ENCODE data around the gene ATP5MK.

The ATP5MK gene

DNA sequence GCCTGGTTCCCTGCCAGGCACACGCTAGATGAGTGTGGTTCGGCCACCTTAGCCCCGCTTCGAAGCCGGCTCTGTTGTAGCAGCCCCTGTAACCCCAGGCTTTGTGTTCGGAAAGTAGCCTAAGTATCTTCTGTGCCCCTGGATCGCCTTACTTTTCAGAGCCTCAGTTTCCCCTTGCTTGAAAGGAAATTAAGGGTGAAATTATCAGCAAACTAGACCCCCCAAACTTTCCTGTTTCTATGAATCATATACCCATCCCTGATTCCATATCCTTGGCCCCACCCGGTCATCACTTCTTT lies 463 bp upstream of the ATP5MK start:
- H3K4me1 ChIP-seq (ENCODE audit: control insufficient read depth, insufficient read depth, low read length), result peaks cover 6% of the 10 kb centered on the region
- no peak for TF ChIP-seq ZNF514 (tag by site-specific recombination; IDR thresholded peaks at IDR 0.05)
- TF ChIP-seq, protein P1, sequence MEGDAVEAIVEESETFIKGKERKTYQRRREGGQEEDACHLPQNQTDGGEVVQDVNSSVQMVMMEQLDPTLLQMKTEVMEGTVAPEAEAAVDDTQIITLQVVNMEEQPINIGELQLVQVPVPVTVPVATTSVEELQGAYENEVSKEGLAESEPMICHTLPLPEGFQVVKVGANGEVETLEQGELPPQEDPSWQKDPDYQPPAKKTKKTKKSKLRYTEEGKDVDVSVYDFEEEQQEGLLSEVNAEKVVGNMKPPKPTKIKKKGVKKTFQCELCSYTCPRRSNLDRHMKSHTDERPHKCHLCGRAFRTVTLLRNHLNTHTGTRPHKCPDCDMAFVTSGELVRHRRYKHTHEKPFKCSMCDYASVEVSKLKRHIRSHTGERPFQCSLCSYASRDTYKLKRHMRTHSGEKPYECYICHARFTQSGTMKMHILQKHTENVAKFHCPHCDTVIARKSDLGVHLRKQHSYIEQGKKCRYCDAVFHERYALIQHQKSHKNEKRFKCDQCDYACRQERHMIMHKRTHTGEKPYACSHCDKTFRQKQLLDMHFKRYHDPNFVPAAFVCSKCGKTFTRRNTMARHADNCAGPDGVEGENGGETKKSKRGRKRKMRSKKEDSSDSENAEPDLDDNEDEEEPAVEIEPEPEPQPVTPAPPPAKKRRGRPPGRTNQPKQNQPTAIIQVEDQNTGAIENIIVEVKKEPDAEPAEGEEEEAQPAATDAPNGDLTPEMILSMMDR (tag by site-specific recombination; IDR thresholded peaks at IDR 0.05), result 0 out of 2 replicates have a peak, but pooled peaks have one; percentile 7
- TF ChIP-seq, protein P2, sequence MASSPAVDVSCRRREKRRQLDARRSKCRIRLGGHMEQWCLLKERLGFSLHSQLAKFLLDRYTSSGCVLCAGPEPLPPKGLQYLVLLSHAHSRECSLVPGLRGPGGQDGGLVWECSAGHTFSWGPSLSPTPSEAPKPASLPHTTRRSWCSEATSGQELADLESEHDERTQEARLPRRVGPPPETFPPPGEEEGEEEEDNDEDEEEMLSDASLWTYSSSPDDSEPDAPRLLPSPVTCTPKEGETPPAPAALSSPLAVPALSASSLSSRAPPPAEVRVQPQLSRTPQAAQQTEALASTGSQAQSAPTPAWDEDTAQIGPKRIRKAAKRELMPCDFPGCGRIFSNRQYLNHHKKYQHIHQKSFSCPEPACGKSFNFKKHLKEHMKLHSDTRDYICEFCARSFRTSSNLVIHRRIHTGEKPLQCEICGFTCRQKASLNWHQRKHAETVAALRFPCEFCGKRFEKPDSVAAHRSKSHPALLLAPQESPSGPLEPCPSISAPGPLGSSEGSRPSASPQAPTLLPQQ (tag by site-specific recombination; IDR thresholded peaks at IDR 0.05), result peak; percentile 41; the same call in 1 of the 2 replicates
- CTCF ChIA-PET, result interaction anchor here (1.4 kb wide), 1 partner anchor 167 kb away, joined by 4 read pairs; no protein-coding TSS in a partner anchor
- H3K27ac ChIP-seq (ENCODE audit: extremely low read depth, low read depth, low read length), result peak overlapping the region; percentile 30; the same call in 1 of the 2 replicates
- H3K36me3 ChIP-seq (ENCODE audit: control insufficient read depth in 2 of 2, insufficient read depth in 1 of 2, low read length in 2 of 2), result peaks cover 53 to 64% of the 10 kb centered on the region in 2 experiments
- POLR2A ChIA-PET, result interaction anchor here (0.7 to 2.0 kb wide), 8 partner anchors 19 to 95 kb away, joined by 3 to 15 read pairs (median 4); partner anchors contain the start of genes PCGF6 and TAF5
- peak overlapping the region; percentile 55 for H3K4me3 ChIP-seq (ENCODE audit: low read depth, low read length)
- H3K9me3 ChIP-seq (ENCODE audit: control insufficient read depth, insufficient read depth, low read depth, low read length), result no peaks in the 10 kb centered on the region

DNA sequence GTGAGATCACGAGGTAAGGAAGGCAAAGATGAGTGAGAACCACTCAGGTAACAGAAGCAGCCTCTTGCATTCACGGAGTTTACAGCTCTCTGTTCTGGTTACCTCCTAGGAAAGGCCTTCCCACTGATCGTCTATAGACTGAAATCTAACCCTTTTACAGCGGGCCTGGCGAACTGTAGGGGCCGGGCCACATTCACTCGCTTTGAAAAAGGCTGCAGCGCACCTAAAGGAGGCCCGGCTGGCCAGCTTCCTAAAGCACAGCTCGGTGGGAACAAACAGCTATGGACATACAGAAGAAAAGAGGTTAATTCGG lies 565 bp downstream of the ATP5MK start:
- Histone ChIP-seq H3K9me3 (ENCODE audit: control insufficient read depth, insufficient read depth, low read depth, low read length) (no peaks in the 10 kb centered on the region), H3K4me1 (ENCODE audit: control insufficient read depth, insufficient read depth, low read length) (peaks cover 6% of the 10 kb centered on the region), H3K36me3 (ENCODE audit: control insufficient read depth in 2 of 2, insufficient read depth in 1 of 2, low read length in 2 of 2) (peaks cover 52 to 66% of the 10 kb centered on the region in 2 experiments), H3K4me3 (ENCODE audit: low read depth, low read length) (peak overlapping the region; percentile 55), H3K27ac (ENCODE audit: extremely low read depth, low read depth, low read length) (peak overlapping the region; percentile 74)
- ChIA-PET CTCF (no interaction called here), POLR2A (interaction anchor here (0.6 to 2.0 kb wide), 5 partner anchors 28 to 225 kb away, joined by 4 to 15 read pairs (median 7); partner anchors contain the start of genes PCGF6 and TAF5)
- no peak for TF ChIP-seq ZNF561 (tag by site-specific recombination; IDR thresholded peaks at IDR 0.05; ENCODE audit: borderline replicate concordance)
- TF ChIP-seq, protein P3, sequence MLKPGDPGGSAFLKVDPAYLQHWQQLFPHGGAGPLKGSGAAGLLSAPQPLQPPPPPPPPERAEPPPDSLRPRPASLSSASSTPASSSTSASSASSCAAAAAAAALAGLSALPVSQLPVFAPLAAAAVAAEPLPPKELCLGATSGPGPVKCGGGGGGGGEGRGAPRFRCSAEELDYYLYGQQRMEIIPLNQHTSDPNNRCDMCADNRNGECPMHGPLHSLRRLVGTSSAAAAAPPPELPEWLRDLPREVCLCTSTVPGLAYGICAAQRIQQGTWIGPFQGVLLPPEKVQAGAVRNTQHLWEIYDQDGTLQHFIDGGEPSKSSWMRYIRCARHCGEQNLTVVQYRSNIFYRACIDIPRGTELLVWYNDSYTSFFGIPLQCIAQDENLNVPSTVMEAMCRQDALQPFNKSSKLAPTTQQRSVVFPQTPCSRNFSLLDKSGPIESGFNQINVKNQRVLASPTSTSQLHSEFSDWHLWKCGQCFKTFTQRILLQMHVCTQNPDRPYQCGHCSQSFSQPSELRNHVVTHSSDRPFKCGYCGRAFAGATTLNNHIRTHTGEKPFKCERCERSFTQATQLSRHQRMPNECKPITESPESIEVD (tag by site-specific recombination; IDR thresholded peaks at IDR 0.05), result no peak
- no peak for TF ChIP-seq GFI1B (tag by site-specific recombination; IDR thresholded peaks at IDR 0.05)
- TF ChIP-seq ZNF341 (tag by site-specific recombination; IDR thresholded peaks at IDR 0.05; ENCODE audit: low read depth), result no peak
- TF ChIP-seq ZNF610 (tag by site-specific recombination; IDR thresholded peaks at IDR 0.05; ENCODE audit: borderline replicate concordance), result no peak
- no peak for TF ChIP-seq IKZF3 (tag by site-specific recombination; IDR thresholded peaks at IDR 0.05)
- TF ChIP-seq KLF9 (tag by site-specific recombination; IDR thresholded peaks at IDR 0.05; ENCODE audit: low read depth), result no peak
- TF ChIP-seq, protein P4, sequence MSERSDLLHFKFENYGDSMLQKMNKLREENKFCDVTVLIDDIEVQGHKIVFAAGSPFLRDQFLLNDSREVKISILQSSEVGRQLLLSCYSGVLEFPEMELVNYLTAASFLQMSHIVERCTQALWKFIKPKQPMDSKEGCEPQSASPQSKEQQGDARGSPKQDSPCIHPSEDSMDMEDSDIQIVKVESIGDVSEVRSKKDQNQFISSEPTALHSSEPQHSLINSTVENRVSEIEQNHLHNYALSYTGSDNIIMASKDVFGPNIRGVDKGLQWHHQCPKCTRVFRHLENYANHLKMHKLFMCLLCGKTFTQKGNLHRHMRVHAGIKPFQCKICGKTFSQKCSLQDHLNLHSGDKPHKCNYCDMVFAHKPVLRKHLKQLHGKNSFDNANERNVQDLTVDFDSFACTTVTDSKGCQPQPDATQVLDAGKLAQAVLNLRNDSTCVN (tag by site-specific recombination; optimal IDR thresholded peaks at IDR 0.05), result no peak
- no peak for TF ChIP-seq ZBTB8A (tag by site-specific recombination; IDR thresholded peaks at IDR 0.05)
- TF ChIP-seq ZNF221 (tag by site-specific recombination; IDR thresholded peaks at IDR 0.05; ENCODE audit: borderline replicate concordance), result no peak
- no peak for TF ChIP-seq ZNF24 (tag by site-specific recombination; IDR thresholded peaks at IDR 0.05)
- TF ChIP-seq ZBTB20 (tag by site-specific recombination; IDR thresholded peaks at IDR 0.05), result no peak
- no peak for TF ChIP-seq ZNF140 (tag by site-specific recombination; IDR thresholded peaks at IDR 0.05)
- TF ChIP-seq ZNF426 (tag by site-specific recombination; IDR thresholded peaks at IDR 0.05), result no peak
- TF ChIP-seq ZNF292 (tag by site-specific recombination; IDR thresholded peaks at IDR 0.05; ENCODE audit: borderline replicate concordance, low read depth), result no peak
- TF ChIP-seq ZNF747 (tag by site-specific recombination; IDR thresholded peaks at IDR 0.05), result no peak
- TF ChIP-seq, protein P5, sequence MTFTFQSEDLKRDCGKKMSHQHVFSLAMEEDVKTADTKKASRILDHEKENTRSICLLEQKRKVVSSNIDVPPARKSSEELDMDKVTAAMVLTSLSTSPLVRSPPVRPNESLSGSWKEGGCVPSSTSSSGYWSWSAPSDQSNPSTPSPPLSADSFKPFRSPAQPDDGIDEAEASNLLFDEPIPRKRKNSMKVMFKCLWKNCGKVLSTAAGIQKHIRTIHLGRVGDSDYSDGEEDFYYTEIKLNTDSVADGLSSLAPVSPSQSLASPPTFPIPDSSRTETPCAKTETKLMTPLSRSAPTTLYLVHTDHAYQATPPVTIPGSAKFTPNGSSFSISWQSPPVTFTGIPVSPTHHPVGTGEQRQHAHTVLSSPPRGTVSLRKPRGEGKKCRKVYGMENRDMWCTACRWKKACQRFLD (tag by site-specific recombination; IDR thresholded peaks at IDR 0.05), result no peak
- TF ChIP-seq, protein P6, sequence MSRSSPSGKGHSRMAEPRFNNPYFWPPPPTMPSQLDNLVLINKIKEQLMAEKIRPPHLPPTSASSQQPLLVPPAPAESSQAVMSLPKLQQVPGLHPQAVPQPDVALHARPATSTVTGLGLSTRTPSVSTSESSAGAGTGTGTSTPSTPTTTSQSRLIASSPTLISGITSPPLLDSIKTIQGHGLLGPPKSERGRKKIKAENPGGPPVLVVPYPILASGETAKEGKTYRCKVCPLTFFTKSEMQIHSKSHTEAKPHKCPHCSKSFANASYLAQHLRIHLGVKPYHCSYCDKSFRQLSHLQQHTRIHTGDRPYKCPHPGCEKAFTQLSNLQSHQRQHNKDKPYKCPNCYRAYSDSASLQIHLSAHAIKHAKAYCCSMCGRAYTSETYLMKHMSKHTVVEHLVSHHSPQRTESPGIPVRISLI (tag by site-specific recombination; IDR thresholded peaks at IDR 0.05), result no peak
- TF ChIP-seq ZNF48 (tag by site-specific recombination; IDR thresholded peaks at IDR 0.05), result no peak
- no peak for TF ChIP-seq ZNF596 (tag by site-specific recombination; IDR thresholded peaks at IDR 0.05)

All from HEK293 (cell line).